SK-N-SH (cell line): Measurements from ENCODE around the gene SYT13. TPM values are rescaled to one million over a fixed set of nuclear protein-coding genes. Genes with fewer than 3 reads are reported as not detected.

Source experiments
- CTCF ChIA-PET: fragments of 300-600, 350-600 bp; formaldehyde crosslinking; extraction: SDS; loops from one replicate; lab custom pipeline; 2021; lab: Yijun Ruan, JAX
- POLR2A ChIA-PET: fragments of 350-600 bp; sonication (Branson Sonifier 250); formaldehyde crosslinking; extraction: SDS; loops from one replicate; lab custom pipeline; 2020; ENCODE audit warnings: antibody characterized with exemption, inconsistent platforms; lab: Yijun Ruan, JAX
- DNase-seq: peaks from one replicate; pipeline ENCODE4 v3.0.0; 2012
- H2AFZ ChIP-seq: fragments of 200-600 bp; sonication (generic); 2 replicates; pipeline ENCODE4 v1.8.1; 2016; ENCODE audit warnings: antibody characterized with exemption, mild to moderate bottlenecking, low read depth
- H3F3A ChIP-seq: fragments of 200-600 bp; sonication (generic); replicated peaks from 2 replicates; pipeline ENCODE3; 2016; ENCODE audit warnings: antibody characterized with exemption, mild to moderate bottlenecking; ENCODE audit not compliant: insufficient read depth
- H3K27ac ChIP-seq, 2 experiments: fragments of 200-500 bp in 1 of 2; fragments of 200-600 bp in 1 of 2; sonication (Bioruptor generic) in 1 of 2; sonication (generic), shearing (Covaris generic) in 1 of 2; 2 replicates each; pipeline versions ENCODE4 v1.5.1 to v1.6.1; 2014 to 2016; ENCODE audit warnings: low read depth in 2 of 2, inconsistent platforms in 1 of 2, low read length in 1 of 2, mild to moderate bottlenecking in 1 of 2, mixed read lengths in 1 of 2
- H3K27me3 ChIP-seq: fragments of 200-600 bp; sonication (generic), shearing (Covaris generic); 2 replicates; pipeline ENCODE4 v1.6.1; 2016; ENCODE audit warnings: mixed run types; ENCODE audit not compliant: insufficient read depth
- H3K36me3 ChIP-seq, 2 experiments: fragments of 200-500 bp in 1 of 2; fragments of 200-600 bp in 1 of 2; sonication (Bioruptor generic) in 1 of 2; sonication (generic) in 1 of 2; replicated peaks in 1 of 2; 2 replicates each; pipeline versions ENCODE3 to v1.5.1; 2014 to 2016; ENCODE audit warnings: low read length in 1 of 2, mild to moderate bottlenecking in 1 of 2; ENCODE audit not compliant: insufficient read depth in 2 of 2, control insufficient read depth in 1 of 2
- H3K4me1 ChIP-seq, 2 experiments: fragments of 200-500 bp in 1 of 2; fragments of 200-600 bp in 1 of 2; sonication (Bioruptor generic) in 1 of 2; sonication (generic), shearing (Covaris generic) in 1 of 2; 2 replicates each; pipeline versions ENCODE4 v1.5.1 to v1.6.1; 2014 to 2016; ENCODE audit warnings: low read depth in 1 of 2, low read length in 1 of 2, mixed run types in 1 of 2; ENCODE audit not compliant: insufficient read depth in 2 of 2, control insufficient read depth in 1 of 2
- H3K4me2 ChIP-seq: fragments of 200-600 bp; sonication (generic), shearing (Covaris generic); 2 replicates; pipeline ENCODE4 v1.6.1; 2017; ENCODE audit warnings: mixed run types
- H3K4me3 ChIP-seq, 2 experiments: fragments of 200-500 bp in 1 of 2; fragments of 200-600 bp in 1 of 2; sonication (Bioruptor generic) in 1 of 2; sonication (generic), shearing (Covaris generic) in 1 of 2; 2 replicates each; pipeline versions ENCODE4 v1.5.1 to v1.8.1; 2014 to 2016; ENCODE audit warnings: low read depth in 2 of 2, inconsistent platforms in 1 of 2, low read length in 1 of 2, mild to moderate bottlenecking in 1 of 2, mixed read lengths in 1 of 2, moderate library complexity in 1 of 2
- H3K79me2 ChIP-seq: fragments of 200-600 bp; sonication (generic); 2 replicates; pipeline ENCODE4 v1.8.1; 2017; ENCODE audit warnings: mild to moderate bottlenecking; ENCODE audit not compliant: insufficient read depth
- H3K9ac ChIP-seq: fragments of 200-600 bp; sonication (generic); 2 replicates; pipeline ENCODE4 v1.6.1; 2017; ENCODE audit warnings: mixed run types
- H3K9me2 ChIP-seq: fragments of 200-600 bp; sonication (generic); 2 replicates; pipeline ENCODE4 v1.6.1; 2017; ENCODE audit warnings: mixed run types
- H3K9me3 ChIP-seq: fragments of 200-600 bp; sonication (generic); 2 replicates; pipeline ENCODE4 v1.6.1; 2017; ENCODE audit warnings: mixed run types, mild to moderate bottlenecking, moderate library complexity
- H4K20me1 ChIP-seq: fragments of 200-600 bp; sonication (generic); 2 replicates; pipeline ENCODE4 v1.6.1; 2017; ENCODE audit warnings: mild to moderate bottlenecking, mixed run types; ENCODE audit not compliant: insufficient read depth
- CTCF ChIP-seq: fragments of 200-600 bp; sonication (generic); IDR thresholded peaks from 2 replicates; pipeline ENCODE4 v1.6.1; 2017; ENCODE audit warnings: antibody characterized with exemption, mild to moderate bottlenecking, moderate library complexity
- ELF1 ChIP-seq: IDR thresholded peaks from 2 replicates; pipeline ENCODE4 v1.4.0; 2012
- EZH2phosphoT487 ChIP-seq: fragments of 200-600 bp; sonication (generic); IDR thresholded peaks from 2 replicates; pipeline ENCODE4 v1.6.1; 2017; ENCODE audit warnings: low read depth, mixed run types, mild to moderate bottlenecking, antibody characterized with exemption, moderate library complexity, borderline replicate concordance
- FOSL2 ChIP-seq: IDR thresholded peaks from 2 replicates; pipeline ENCODE4 v1.4.0; 2012; ENCODE audit warnings: low read depth, mild to moderate bottlenecking, moderate library complexity, borderline replicate concordance
- FOXM1 ChIP-seq: IDR thresholded peaks from 2 replicates; pipeline ENCODE4 v1.4.0; 2012; ENCODE audit warnings: low read depth, mild to moderate bottlenecking
- GABPA ChIP-seq: IDR thresholded peaks from 2 replicates; pipeline ENCODE4 v1.4.0; 2012; ENCODE audit warnings: low read depth, mild to moderate bottlenecking
- GATA2 ChIP-seq: sonication (generic); formaldehyde crosslinking; IDR thresholded peaks from 2 replicates; pipeline ENCODE4 v1.5.0; 2020; ENCODE audit warnings: mild to moderate bottlenecking, missing genetic modification reagents
- MXI1 ChIP-seq: IDR thresholded peaks from 2 replicates; pipeline ENCODE4 v1.6.1; 2012; ENCODE audit warnings: mild to moderate bottlenecking, low read depth, low read length, improper control_type of control experiment
- POLR2AphosphoS5 ChIP-seq: IDR thresholded peaks from 2 replicates; pipeline ENCODE4 v1.6.1; 2012; ENCODE audit warnings: low read depth, low read length
- RCOR1 ChIP-seq: fragments of 150-350 bp; IDR thresholded peaks from 2 replicates; pipeline ENCODE4 v1.6.1; 2017; ENCODE audit warnings: antibody characterized with exemption, low read length
- RFX5 ChIP-seq: IDR thresholded peaks from 2 replicates; pipeline ENCODE4 v1.6.1; 2012; ENCODE audit warnings: mild to moderate bottlenecking, improper control_type of control experiment, low read length
- RXRA ChIP-seq: IDR thresholded peaks from 2 replicates; pipeline ENCODE4 v1.4.0; 2012; ENCODE audit warnings: low read depth, mild to moderate bottlenecking, borderline replicate concordance
- SIN3A ChIP-seq: IDR thresholded peaks from 2 replicates; pipeline ENCODE4 v1.6.1; 2012; ENCODE audit warnings: low read depth, mild to moderate bottlenecking, low read length, moderate library complexity, borderline replicate concordance
- SMC3 ChIP-seq: IDR thresholded peaks from 2 replicates; pipeline ENCODE4 v1.6.1; 2012; ENCODE audit warnings: low read depth, low read length, improper control_type of control experiment
- TAF1 ChIP-seq: IDR thresholded peaks from 2 replicates; pipeline ENCODE4 v1.6.1; 2012; ENCODE audit warnings: low read depth, mild to moderate bottlenecking, low read length, moderate library complexity, borderline replicate concordance
- TCF12 ChIP-seq: IDR thresholded peaks from 2 replicates; pipeline ENCODE4 v1.4.0; 2012
- TEAD4 ChIP-seq: IDR thresholded peaks from 2 replicates; pipeline ENCODE4 v1.4.0; 2012; ENCODE audit warnings: mild to moderate bottlenecking, borderline replicate concordance; ENCODE audit not compliant: insufficient read depth
- USF2 ChIP-seq: fragments of 150-350 bp; IDR thresholded peaks from 2 replicates; pipeline ENCODE4 v1.6.1; 2017; ENCODE audit warnings: antibody characterized with exemption, low read length, low read depth, borderline replicate concordance
- YY1 ChIP-seq: IDR thresholded peaks from 2 replicates; pipeline ENCODE4 v1.4.0; 2012; ENCODE audit warnings: low read depth, mild to moderate bottlenecking
- WGBS: methylation state at CpG from one replicate; pipeline ENCODE4 v1.1.6; 2017; ENCODE audit warnings: low lambda C conversion rate; 5-methylcytosine and 5-hydroxymethylcytosine counted together
- polyA plus RNA-seq, 3 experiments: library from polyadenylated mRNA; depleted of rRNA; stranded (reverse); fragments of >200 nt; gene quantifications; 2 replicates each; pipeline ENCODE4 v1.2.3, GENCODE V29; 2012
- TF ChIP-seq, protein P1 (sequence below): IDR thresholded peaks from 2 replicates; pipeline ENCODE4 v1.4.0; 2012; ENCODE audit warnings: low read depth
- TF ChIP-seq, protein P2 (sequence below): IDR thresholded peaks from 2 replicates; pipeline ENCODE4; 2012
- TF ChIP-seq, protein P3 (sequence below): IDR thresholded peaks from 2 replicates; pipeline ENCODE4 v1.4.0; 2012; ENCODE audit warnings: low read depth, borderline replicate concordance

SYT13 gene
- polyA plus RNA-seq, 1 of the 3 experiments (the other 2 are of a cell fraction): not detected

DNA sequence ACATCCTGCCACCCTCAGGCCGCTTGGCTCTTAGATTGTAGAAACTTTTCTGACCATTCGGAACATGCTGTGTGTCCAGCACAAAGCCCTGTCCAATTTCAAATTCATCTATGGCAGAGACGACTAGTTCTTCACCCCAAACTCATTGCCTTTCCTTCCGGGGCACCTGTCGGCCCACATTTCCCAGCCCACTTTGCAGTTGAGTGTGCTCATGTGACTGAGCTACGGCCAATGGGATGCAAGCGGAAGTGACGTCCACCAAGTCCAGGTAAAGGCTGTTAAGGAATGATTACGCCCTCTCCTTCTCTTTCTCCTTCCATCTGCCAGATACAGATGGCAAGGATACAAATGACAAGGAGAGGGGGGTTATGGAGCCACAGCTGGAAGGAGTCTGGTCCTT is 32.5 kb downstream of the SYT13 start:
- H3K36me3 ChIP-seq: no peaks in the 10 kb centered on the region
- WGBS: 77% methylated on average over 9 of the region's 9 CpGs
- H4K20me1 ChIP-seq: no peaks in the 10 kb centered on the region
- no peaks in the 10 kb centered on the region for H3K9me3 ChIP-seq
- no peaks in the 10 kb centered on the region for H3K79me2 ChIP-seq
- H3K4me3 ChIP-seq: no peak overlapping the region
- no peaks in the 10 kb centered on the region for H3K9me2 ChIP-seq
- POLR2A ChIA-PET: no interaction called here
- no peak overlapping the region for H3K9ac ChIP-seq
- no peaks in the 10 kb centered on the region; the same call in 1 of the 2 replicates for H3K27me3 ChIP-seq
- CTCF ChIA-PET: interaction anchor here (0.9 to 3.0 kb wide), 5 partner anchors 11 to 148 kb away, joined by 3 to 14 read pairs (median 8); no protein-coding TSS in a partner anchor
- no peak overlapping the region for H3K4me2 ChIP-seq
- no peaks in the 10 kb centered on the region for H3K4me1 ChIP-seq
- no peak for DNase-seq
- no peak overlapping the region for H2AFZ ChIP-seq
- TF ChIP-seq TAF1 (no peak), TCF12 (no peak), GABPA (no peak), TEAD4 (no peak), EZH2phosphoT487 (no peak), RCOR1 (no peak), SIN3A (no peak), RXRA (no peak)
- TF ChIP-seq, protein P1, sequence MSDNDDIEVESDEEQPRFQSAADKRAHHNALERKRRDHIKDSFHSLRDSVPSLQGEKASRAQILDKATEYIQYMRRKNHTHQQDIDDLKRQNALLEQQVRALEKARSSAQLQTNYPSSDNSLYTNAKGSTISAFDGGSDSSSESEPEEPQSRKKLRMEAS: no peak
- no peak overlapping the region for H3K27ac ChIP-seq
- no peaks in the 10 kb centered on the region for H3F3A ChIP-seq

- H4K20me1 ChIP-seq: no peaks in the 10 kb centered on the region
- no peaks in the 10 kb centered on the region for H3K9me3 ChIP-seq
- no peak overlapping the region for H3K27ac ChIP-seq
- no peak overlapping the region for H2AFZ ChIP-seq
- no peaks in the 10 kb centered on the region for H3F3A ChIP-seq
- TF ChIP-seq YY1 (no peak), RCOR1 (no peak), GATA2 (CRISPR knock-in tag) (no peak), POLR2AphosphoS5 (no peak), RFX5 (no peak), ELF1 (no peak), TEAD4 (no peak), TAF1 (no peak), MXI1 (no peak), SMC3 (no peak), CTCF (no peak), FOSL2 (no peak), USF2 (no peak), FOXM1 (no peak)
- TF ChIP-seq, protein P2, sequence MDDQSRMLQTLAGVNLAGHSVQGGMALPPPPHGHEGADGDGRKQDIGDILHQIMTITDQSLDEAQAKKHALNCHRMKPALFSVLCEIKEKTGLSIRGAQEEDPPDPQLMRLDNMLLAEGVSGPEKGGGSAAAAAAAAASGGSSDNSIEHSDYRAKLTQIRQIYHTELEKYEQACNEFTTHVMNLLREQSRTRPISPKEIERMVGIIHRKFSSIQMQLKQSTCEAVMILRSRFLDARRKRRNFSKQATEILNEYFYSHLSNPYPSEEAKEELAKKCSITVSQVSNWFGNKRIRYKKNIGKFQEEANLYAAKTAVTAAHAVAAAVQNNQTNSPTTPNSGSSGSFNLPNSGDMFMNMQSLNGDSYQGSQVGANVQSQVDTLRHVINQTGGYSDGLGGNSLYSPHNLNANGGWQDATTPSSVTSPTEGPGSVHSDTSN: no peak
- TF ChIP-seq, protein P3, sequence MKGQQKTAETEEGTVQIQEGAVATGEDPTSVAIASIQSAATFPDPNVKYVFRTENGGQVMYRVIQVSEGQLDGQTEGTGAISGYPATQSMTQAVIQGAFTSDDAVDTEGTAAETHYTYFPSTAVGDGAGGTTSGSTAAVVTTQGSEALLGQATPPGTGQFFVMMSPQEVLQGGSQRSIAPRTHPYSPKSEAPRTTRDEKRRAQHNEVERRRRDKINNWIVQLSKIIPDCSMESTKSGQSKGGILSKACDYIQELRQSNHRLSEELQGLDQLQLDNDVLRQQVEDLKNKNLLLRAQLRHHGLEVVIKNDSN: no peak
- TF ChIP-seq, protein P1: no peak
- H3K9ac ChIP-seq: no peak overlapping the region
- H3K4me2 ChIP-seq: no peak overlapping the region
- 12% methylated on average over 1 of the region's 3 CpGs for WGBS
- ChIA-PET POLR2A (no interaction called here), CTCF (interaction anchor here (1.0 to 3.0 kb wide), 10 partner anchors 10 to 325 kb away, joined by 3 to 14 read pairs (median 6); no protein-coding TSS in a partner anchor)
- no peaks in the 10 kb centered on the region for H3K36me3 ChIP-seq
- H3K4me3 ChIP-seq: no peak overlapping the region
- H3K4me1 ChIP-seq: no peaks in the 10 kb centered on the region
- no peaks in the 10 kb centered on the region; the same call in 1 of the 2 replicates for H3K27me3 ChIP-seq
- no peak for DNase-seq
- no peaks in the 10 kb centered on the region for H3K9me2 ChIP-seq
- H3K79me2 ChIP-seq: no peaks in the 10 kb centered on the region
Measured at GRCh38 chr11:45252877-45253276, 33.3 kb downstream of the SYT13 start.
